NT2/D1 (cell line): ENCODE results near the gene BRIX1.

Experiments
- SUZ12 ChIP-seq: IDR thresholded peaks from 2 replicates; pipeline ENCODE4 v1.6.1; 2011; ENCODE audit not compliant: insufficient read length, insufficient read depth; ENCODE audit errors: extremely low read depth
- YY1 ChIP-seq: IDR thresholded peaks from 2 replicates; pipeline ENCODE4 v1.6.1; 2011; ENCODE audit not compliant: insufficient read length, insufficient read depth
- ZNF274 ChIP-seq: IDR thresholded peaks from 2 replicates; pipeline ENCODE4 v1.6.1; 2011; ENCODE audit warnings: mild to moderate bottlenecking, low read depth, low read length

GRCh38 chr5:34930870-34931269 lies 15.4 kb downstream of the BRIX1 start:
- TF ChIP-seq YY1: no peak
- TF ChIP-seq ZNF274: no peak
- no peak for TF ChIP-seq SUZ12
